Measurements from ENCODE around the gene IL17RA. TPM values are rescaled to one million over a fixed set of nuclear protein-coding genes. Genes with fewer than 3 reads are reported as not detected.

IL17RA gene
- total RNA-seq, 1 donor from 2014 or later: 21.5 TPM

- H3K9me3 Mint-ChIP-seq (ENCODE audit: unreplicated experiment): no peaks in the 10 kb centered on the region
- Histone ChIP-seq H3K4me2 (ENCODE audit: low read length) (peak overlapping the region; percentile 88), H3K27me3 (ENCODE audit: insufficient read depth, low read length) (peaks cover 6% of the 10 kb centered on the region), H3K36me3 (ENCODE audit: insufficient read depth, low read length) (no peaks in the 10 kb centered on the region), H3K4me1 (ENCODE audit: insufficient read depth, low read length) (peaks cover 4% of the 10 kb centered on the region), H3K9ac (ENCODE audit: low read length) (no peak overlapping the region), H3K4me3 (ENCODE audit: insufficient read depth, low read depth, low read length) (peak overlapping the region; percentile 42), H3K27ac (ENCODE audit: low read depth, low read length) (no peak overlapping the region), H4K20me1 (ENCODE audit: insufficient read depth, low read length) (peaks cover 4% of the 10 kb centered on the region), H3K9me3 (ENCODE audit: insufficient read depth, low read depth, low read length) (no peaks in the 10 kb centered on the region), H3K79me2 (ENCODE audit: insufficient read depth, low read length) (no peaks in the 10 kb centered on the region), H2AFZ (ENCODE audit: low read depth, low read length) (peak overlapping the region; percentile 34)
- no peak for FAIRE-seq
- H3K27ac Mint-ChIP-seq (ENCODE audit: unreplicated experiment): no peak overlapping the region
- no peak for DNase-seq (ENCODE audit: low read depth)
- H3K4me3 Mint-ChIP-seq (ENCODE audit: unreplicated experiment): no peak overlapping the region
- H3K4me1 Mint-ChIP-seq (ENCODE audit: low read depth, unreplicated experiment): peaks cover 9% of the 10 kb centered on the region
- peak; percentile 46 for TF ChIP-seq EZH2 (IDR thresholded peaks at IDR 0.05; ENCODE audit: insufficient read depth, low read length)
- no peak for TF ChIP-seq CTCF (IDR thresholded peaks at IDR 0.05; ENCODE audit: insufficient read depth, low read depth, low read length)
- no peaks in the 10 kb centered on the region for H3K36me3 Mint-ChIP-seq (ENCODE audit: low read depth, unreplicated experiment)
- peaks cover 12% of the 10 kb centered on the region for H3K27me3 Mint-ChIP-seq (ENCODE audit: low read depth, unreplicated experiment)
Observed at GRCh38 chr22:17120711-17121232, 36.0 kb downstream of the IL17RA start.

- H3K27ac ChIP-seq (ENCODE audit: low read depth, low read length): no peak within 1 kb of the TSS
- no peak for FAIRE-seq
- H3K4me2 ChIP-seq (ENCODE audit: low read length): peak within 1 kb of the TSS; percentile 88
- no peaks in the 10 kb centered on the region for H3K36me3 ChIP-seq (ENCODE audit: insufficient read depth, low read length)
- H3K27me3 ChIP-seq (ENCODE audit: insufficient read depth, low read length): peaks cover 6% of the 10 kb centered on the region
- no peaks in the 10 kb centered on the region for H3K9me3 Mint-ChIP-seq (ENCODE audit: unreplicated experiment)
- DNase-seq (ENCODE audit: low read depth): peak; percentile 48
- peak within 1 kb of the TSS; percentile 78 for H2AFZ ChIP-seq (ENCODE audit: low read depth, low read length)
- peaks cover 9% of the 10 kb centered on the region for H3K4me1 Mint-ChIP-seq (ENCODE audit: low read depth, unreplicated experiment)
- no peak within 1 kb of the TSS for H3K27ac Mint-ChIP-seq (ENCODE audit: unreplicated experiment)
- peak within 1 kb of the TSS; percentile 86 for H3K4me3 Mint-ChIP-seq (ENCODE audit: unreplicated experiment)
- no peaks in the 10 kb centered on the region for H3K36me3 Mint-ChIP-seq (ENCODE audit: low read depth, unreplicated experiment)
- peaks cover 4% of the 10 kb centered on the region for H4K20me1 ChIP-seq (ENCODE audit: insufficient read depth, low read length)
- TF ChIP-seq EZH2 (IDR thresholded peaks at IDR 0.05; ENCODE audit: insufficient read depth, low read length) (peak; percentile 53), CTCF (IDR thresholded peaks at IDR 0.05; ENCODE audit: insufficient read depth, low read depth, low read length) (no peak)
- H3K4me1 ChIP-seq (ENCODE audit: insufficient read depth, low read length): peaks cover 4% of the 10 kb centered on the region
- no peaks in the 10 kb centered on the region for H3K9me3 ChIP-seq (ENCODE audit: insufficient read depth, low read depth, low read length)
- peak within 1 kb of the TSS; percentile 43 for H3K9ac ChIP-seq (ENCODE audit: low read length)
- peak within 1 kb of the TSS; percentile 44 for H3K4me3 ChIP-seq (ENCODE audit: insufficient read depth, low read depth, low read length)
- no peaks in the 10 kb centered on the region for H3K79me2 ChIP-seq (ENCODE audit: insufficient read depth, low read length)
- H3K27me3 Mint-ChIP-seq (ENCODE audit: low read depth, unreplicated experiment): peaks cover 12% of the 10 kb centered on the region
Observed at GRCh38 chr22:17121233-17122195, 36.7 kb downstream of the IL17RA start, which contains the start of gene TMEM121B. Gene TMEM121B, minus strand, starts transcription at chr22:17121360. Its CDS starts 233 bp downstream, at chr22:17121127.

All from astrocyte (in vitro differentiated cells and primary cell).